Ectodermal cell (in vitro differentiated cells): ENCODE measurements around the gene SLC9A9.

ENCODE experiments used
- H3K27ac ChIP-seq: 2 replicates; pipeline ENCODE4 v1.7.0; 2013; ENCODE audit warnings: mild to moderate bottlenecking, low read depth, low read length; ENCODE audit not compliant: insufficient read depth, poor library complexity, severe bottlenecking
- H3K27me3 ChIP-seq: 2 replicates; pipeline ENCODE4 v1.7.0; 2013; ENCODE audit warnings: mild to moderate bottlenecking, low read length; ENCODE audit not compliant: insufficient read depth, control insufficient read depth, poor library complexity, severe bottlenecking
- H3K36me3 ChIP-seq: one replicate; pipeline ENCODE4 v1.7.0; 2013; ENCODE audit warnings: low read length; ENCODE audit not compliant: control insufficient read depth, insufficient read depth
- H3K4me1 ChIP-seq: one replicate; pipeline ENCODE4 v1.7.0; 2013; ENCODE audit warnings: low read length; ENCODE audit not compliant: control insufficient read depth, insufficient read depth
- H3K4me3 ChIP-seq: 2 replicates; pipeline ENCODE4 v1.7.0; 2013; ENCODE audit warnings: low read depth, low read length, control low read depth; ENCODE audit not compliant: insufficient read depth
- H3K9me3 ChIP-seq: 2 replicates; pipeline ENCODE4 v1.7.0; 2013; ENCODE audit warnings: mild to moderate bottlenecking, low read length, moderate library complexity; ENCODE audit not compliant: control insufficient read depth
- WGBS, 2 experiments: methylation state at CpG; one replicate each; pipeline ENCODE4 v1.1.7; 2013; ENCODE audit warnings: missing lambda C conversion rate in 2 of 2; 5-methylcytosine and 5-hydroxymethylcytosine counted together

SLC9A9 gene

GRCh38 chr3:143506190-143506589 is 342.1 kb downstream of the SLC9A9 start:
- Histone ChIP-seq H3K4me3 (no peak overlapping the region), H3K4me1 (no peaks in the 10 kb centered on the region), H3K36me3 (no peaks in the 10 kb centered on the region), H3K27me3 (no peaks in the 10 kb centered on the region), H3K9me3 (no peaks in the 10 kb centered on the region), H3K27ac (no peak overlapping the region)

GRCh38 chr3:143503325-143503885 is 344.9 kb downstream of the SLC9A9 start:
- H3K4me3 ChIP-seq, result no peak overlapping the region
- no peak overlapping the region for H3K27ac ChIP-seq
- no peaks in the 10 kb centered on the region for H3K9me3 ChIP-seq
- no peaks in the 10 kb centered on the region for H3K36me3 ChIP-seq
- H3K4me1 ChIP-seq, result no peaks in the 10 kb centered on the region
- 99% methylated on average over 4 of the region's 4 CpGs for WGBS, 2 experiments
- H3K27me3 ChIP-seq, result no peaks in the 10 kb centered on the region

DNA sequence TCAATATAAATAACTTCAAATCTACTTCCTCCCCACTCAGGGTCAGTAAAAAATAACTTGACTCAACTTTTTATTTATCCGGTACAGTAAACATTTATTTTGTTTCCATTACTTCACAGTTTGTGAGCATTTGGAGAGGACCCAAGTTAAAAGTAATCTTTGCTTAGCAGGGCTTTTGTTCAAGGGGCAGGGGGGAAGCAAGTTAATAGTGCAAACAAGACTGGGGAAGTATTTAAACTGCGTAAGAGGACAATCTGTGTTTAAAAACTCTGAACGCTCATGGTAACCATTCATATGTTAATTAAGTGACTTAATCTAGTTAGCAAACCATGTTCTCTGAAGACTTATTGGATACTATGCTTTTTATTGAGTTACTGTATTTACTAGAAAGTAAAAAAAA is 346.2 kb downstream of the SLC9A9 start:
- 65 to 73% methylated on average over 3 of the region's 3 CpGs for WGBS, 2 experiments
- H3K9me3 ChIP-seq, result no peaks in the 10 kb centered on the region

GRCh38 chr3:143497382-143497781 is 350.9 kb downstream of the SLC9A9 start:
- Histone ChIP-seq H3K27ac (no peak overlapping the region), H3K4me1 (no peaks in the 10 kb centered on the region), H3K4me3 (no peak overlapping the region), H3K27me3 (no peaks in the 10 kb centered on the region), H3K9me3 (no peaks in the 10 kb centered on the region), H3K36me3 (no peaks in the 10 kb centered on the region)
- WGBS, 2 experiments, result 89 to 96% methylated on average over 2 to 3 of the region's 3 CpGs

More for the DNA sequence above, 346.2 kb downstream of the SLC9A9 start:
- Histone ChIP-seq H3K4me3 (no peak overlapping the region), H3K36me3 (no peaks in the 10 kb centered on the region), H3K27ac (no peak overlapping the region), H3K27me3 (no peaks in the 10 kb centered on the region), H3K4me1 (no peaks in the 10 kb centered on the region)

DNA sequence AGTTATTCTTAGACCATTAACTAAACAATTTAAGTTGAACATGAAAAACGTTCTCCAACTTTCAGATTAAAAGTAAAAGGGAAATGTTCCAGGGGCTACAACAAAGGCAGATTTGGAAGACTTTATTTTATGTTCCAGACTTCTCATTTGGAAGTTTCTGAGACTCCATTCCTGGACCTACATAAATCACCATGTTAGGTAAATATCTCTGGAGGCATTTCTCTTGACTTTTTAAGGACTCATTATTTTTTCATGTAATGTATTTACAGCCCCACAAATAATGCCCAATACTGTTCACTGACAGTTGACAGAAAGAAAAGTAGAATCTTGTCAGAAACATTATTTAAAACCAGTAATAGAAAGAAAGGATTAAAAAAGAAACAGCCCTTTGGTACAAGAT is 352.1 kb downstream of the SLC9A9 start:
- Histone ChIP-seq H3K4me3 (no peak overlapping the region), H3K36me3 (no peaks in the 10 kb centered on the region), H3K4me1 (no peaks in the 10 kb centered on the region), H3K9me3 (no peaks in the 10 kb centered on the region), H3K27me3 (no peaks in the 10 kb centered on the region), H3K27ac (no peak overlapping the region)
- WGBS, 2 experiments, result 93% methylated on average over 1 of the region's 1 CpG; no CpG with 5 or more reads in 1 of the 2 experiments

- Histone ChIP-seq H3K27ac (no peak overlapping the region), H3K36me3 (no peaks in the 10 kb centered on the region), H3K27me3 (no peaks in the 10 kb centered on the region), H3K4me3 (no peak overlapping the region), H3K9me3 (no peaks in the 10 kb centered on the region), H3K4me1 (no peaks in the 10 kb centered on the region)
- WGBS, 2 experiments, result 85 to 89% methylated on average over 2 of the region's 2 CpGs
Observed at GRCh38 chr3:143495527-143495926, 352.7 kb downstream of the SLC9A9 start.

GRCh38 chr3:143486611-143487010 is 361.7 kb downstream of the SLC9A9 start:
- H3K27ac ChIP-seq, result no peak overlapping the region
- H3K4me1 ChIP-seq, result no peaks in the 10 kb centered on the region
- H3K9me3 ChIP-seq, result no peaks in the 10 kb centered on the region
- no peak overlapping the region for H3K4me3 ChIP-seq
- H3K36me3 ChIP-seq, result no peaks in the 10 kb centered on the region
- no peaks in the 10 kb centered on the region for H3K27me3 ChIP-seq

DNA sequence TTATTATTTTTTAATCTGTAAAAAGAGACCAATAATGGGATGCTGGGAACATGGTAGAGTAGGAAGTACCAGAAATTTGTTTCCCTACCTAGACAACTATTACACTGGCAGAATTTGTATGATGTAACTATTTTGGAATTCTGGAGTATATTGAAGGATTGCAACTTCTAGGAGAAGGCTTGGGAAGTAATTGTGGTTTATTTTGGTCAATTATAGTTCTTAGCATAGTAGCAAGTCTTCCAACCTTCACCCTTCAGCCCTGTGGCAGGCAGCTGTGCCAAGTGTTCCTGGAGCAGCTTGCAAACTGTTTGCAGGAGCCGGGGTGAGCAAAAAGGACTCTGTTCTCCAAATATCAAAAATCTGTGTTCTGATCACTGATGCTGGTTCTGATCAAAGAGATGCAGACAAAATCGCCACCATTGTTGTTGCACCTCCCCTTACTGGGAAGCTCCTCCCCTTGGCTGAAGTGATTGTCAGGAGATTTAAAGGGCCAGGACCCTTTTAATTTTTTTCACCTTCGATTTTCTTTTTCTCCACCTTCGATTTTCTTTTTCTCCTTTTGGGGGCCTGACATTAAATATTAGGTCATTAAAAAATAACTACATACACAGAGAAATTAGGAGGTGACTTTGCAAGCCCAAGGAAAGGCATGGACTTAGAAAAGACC is 363.3 kb downstream of the SLC9A9 start:
- no peaks in the 10 kb centered on the region for H3K9me3 ChIP-seq
- no peak overlapping the region for H3K27ac ChIP-seq
- no peak overlapping the region for H3K4me3 ChIP-seq
- 80 to 90% methylated on average over 3 to 4 of the region's 4 CpGs for WGBS, 2 experiments
- H3K36me3 ChIP-seq, result no peaks in the 10 kb centered on the region
- H3K27me3 ChIP-seq, result no peaks in the 10 kb centered on the region
- no peaks in the 10 kb centered on the region for H3K4me1 ChIP-seq

DNA sequence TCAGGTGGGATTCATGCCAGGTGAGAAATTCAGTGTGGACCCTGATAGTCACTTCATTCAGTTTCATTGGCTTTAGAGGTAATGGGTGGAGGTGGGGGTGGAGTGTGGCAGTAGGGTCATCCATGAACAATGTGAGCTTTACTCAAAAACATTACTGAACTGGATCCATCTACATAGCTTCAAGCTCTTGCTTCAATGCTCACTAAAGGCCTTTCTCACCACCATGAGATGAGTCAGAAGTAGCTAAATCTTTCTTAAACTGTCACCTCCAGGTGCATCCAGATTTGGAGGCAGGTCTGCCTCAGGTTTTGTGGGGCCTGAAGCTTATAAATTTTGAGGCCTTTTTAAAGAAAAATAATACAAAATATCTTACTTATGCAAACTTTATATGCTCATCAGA is 365.1 kb downstream of the SLC9A9 start:
- Histone ChIP-seq H3K27me3 (no peaks in the 10 kb centered on the region), H3K4me3 (no peak overlapping the region), H3K27ac (no peak overlapping the region), H3K36me3 (no peaks in the 10 kb centered on the region), H3K4me1 (no peaks in the 10 kb centered on the region), H3K9me3 (no peaks in the 10 kb centered on the region)

- Histone ChIP-seq H3K27ac (no peak overlapping the region), H3K27me3 (no peaks in the 10 kb centered on the region), H3K4me1 (no peaks in the 10 kb centered on the region), H3K9me3 (no peaks in the 10 kb centered on the region), H3K36me3 (no peaks in the 10 kb centered on the region), H3K4me3 (no peak overlapping the region)
- WGBS, 2 experiments, result 88 to 93% methylated on average over 8 of the region's 8 CpGs
Observed at GRCh38 chr3:143482106-143483088, 365.9 kb downstream of the SLC9A9 start.
